COR-L47 (cell line): ENCODE data around the gene CPA1.
"Not testable (repeated sequence)": the region's sequence is repeated elsewhere in the genome, so short reads cannot be mapped to it uniquely, and the experiment has no call there.

Experiments
- DNase-seq: peaks from one replicate; lab custom pipeline; 2025; lab: John Stamatoyannopoulos, UW

CPA1 gene

GRCh38 chr7:130374507-130374906, 5.8 kb upstream of the CPA1 start:
- DNase-seq, result no peak

GRCh38 chr7:130376461-130376860, 3.8 kb upstream of the CPA1 start:
- not testable (repeated sequence) for DNase-seq

- DNase-seq, result no peak
These were observed 3.1 kb upstream of the CPA1 start for GRCh38 chr7:130377178-130377577.

- DNase-seq, result no peak
These were observed 1.3 kb upstream of the CPA1 start for GRCh38 chr7:130379019-130379418.

GRCh38 chr7:130379532-130379920, 768 bp upstream of the CPA1 start:
- DNase-seq, result no peak

GRCh38 chr7:130380861-130381455, 664 bp downstream of the CPA1 start:
- DNase-seq, result no peak

- no peak for DNase-seq
These were observed 1.4 kb downstream of the CPA1 start for GRCh38 chr7:130381468-130382312.

- DNase-seq, result no peak
These were observed 3.1 kb downstream of the CPA1 start for GRCh38 chr7:130383187-130383980.

- no peak for DNase-seq
These were observed 4.1 kb downstream of the CPA1 start for GRCh38 chr7:130384371-130384801.

GRCh38 chr7:130384841-130385599, 4.7 kb downstream of the CPA1 start:
- no peak for DNase-seq

- no peak for DNase-seq
These were observed 5.3 kb downstream of the CPA1 start for GRCh38 chr7:130385600-130386066.

- no peak for DNase-seq
These were observed 6.6 kb downstream of the CPA1 start for GRCh38 chr7:130386876-130387275.

- DNase-seq, result no peak
These were observed 7.0 kb downstream of the CPA1 start for GRCh38 chr7:130387306-130387627.

- no peak for DNase-seq
These were observed 7.5 kb downstream of the CPA1 start for GRCh38 chr7:130387628-130388403.

GRCh38 chr7:130388671-130389070, 8.4 kb downstream of the CPA1 start:
- no peak for DNase-seq

GRCh38 chr7:130390486-130390885, 10.2 kb downstream of the CPA1 start:
- no peak for DNase-seq

- no peak for DNase-seq
These were observed 12.8 kb downstream of the CPA1 start for GRCh38 chr7:130393101-130393561.

- DNase-seq, result no peak
These were observed 13.6 kb downstream of the CPA1 start for GRCh38 chr7:130393841-130394411.

GRCh38 chr7:130394421-130395195, 14.3 kb downstream of the CPA1 start:
- DNase-seq, result no peak

GRCh38 chr7:130395421-130395820, 15.1 kb downstream of the CPA1 start:
- DNase-seq, result no peak
